SU-DHL-6 (cell line): ENCODE measurements around the gene ARRDC3.

Experiments used
- EZH2phosphoT487 ChIP-seq: fragments of 200-600 bp; sonication (generic), shearing (Covaris generic); conservative IDR thresholded peaks from 2 replicates; pipeline ENCODE4 v1.6.1; 2018; ENCODE audit warnings: mild to moderate bottlenecking, antibody characterized with exemption, low read length, moderate library complexity, mixed read lengths
- TF ChIP-seq, protein P1 (sequence below): fragments of 200-600 bp; sonication (generic); IDR thresholded peaks from one replicate; pipeline ENCODE4 v1.5.1; 2017; ENCODE audit warnings: antibody characterized with exemption, mild to moderate bottlenecking, low read length, moderate library complexity; ENCODE audit not compliant: insufficient read depth, poor library complexity, severe bottlenecking

DNA sequence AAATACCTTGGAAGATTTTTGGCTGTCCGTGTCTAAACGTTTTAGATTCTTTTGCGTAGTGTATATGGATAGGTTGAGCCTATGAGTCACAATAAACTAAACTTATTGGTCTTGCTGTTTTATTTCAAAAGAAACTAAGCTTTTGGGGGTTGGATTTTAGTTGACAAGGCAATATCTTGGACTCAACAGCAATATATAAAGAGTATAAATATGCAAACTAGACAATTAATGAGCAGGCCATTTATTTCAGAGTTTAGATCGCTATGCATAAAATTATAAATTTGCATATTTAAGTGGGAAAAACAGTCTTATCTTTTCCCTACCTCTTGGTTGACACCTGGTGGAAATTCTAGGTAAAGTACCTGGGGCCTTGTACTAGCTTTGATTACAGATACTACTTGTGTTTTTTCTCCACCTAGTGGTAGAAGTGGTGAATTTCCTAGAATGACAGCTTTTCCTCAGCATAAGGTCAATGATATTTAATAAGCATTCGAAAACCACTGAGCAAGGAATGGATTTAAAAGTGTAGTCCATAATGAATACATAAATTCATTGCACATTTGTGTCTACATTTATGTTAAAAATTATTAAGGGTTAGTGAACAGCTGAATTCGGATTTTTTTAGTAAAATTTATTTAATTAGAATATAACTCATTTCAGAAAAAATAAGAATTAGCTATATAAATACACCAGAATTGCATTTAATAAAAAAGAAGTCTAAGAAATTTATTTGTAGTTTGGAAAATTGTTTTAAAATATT lies 1.7 kb upstream of the ARRDC3 start:
- no peak for TF ChIP-seq EZH2phosphoT487
- TF ChIP-seq, protein P1, sequence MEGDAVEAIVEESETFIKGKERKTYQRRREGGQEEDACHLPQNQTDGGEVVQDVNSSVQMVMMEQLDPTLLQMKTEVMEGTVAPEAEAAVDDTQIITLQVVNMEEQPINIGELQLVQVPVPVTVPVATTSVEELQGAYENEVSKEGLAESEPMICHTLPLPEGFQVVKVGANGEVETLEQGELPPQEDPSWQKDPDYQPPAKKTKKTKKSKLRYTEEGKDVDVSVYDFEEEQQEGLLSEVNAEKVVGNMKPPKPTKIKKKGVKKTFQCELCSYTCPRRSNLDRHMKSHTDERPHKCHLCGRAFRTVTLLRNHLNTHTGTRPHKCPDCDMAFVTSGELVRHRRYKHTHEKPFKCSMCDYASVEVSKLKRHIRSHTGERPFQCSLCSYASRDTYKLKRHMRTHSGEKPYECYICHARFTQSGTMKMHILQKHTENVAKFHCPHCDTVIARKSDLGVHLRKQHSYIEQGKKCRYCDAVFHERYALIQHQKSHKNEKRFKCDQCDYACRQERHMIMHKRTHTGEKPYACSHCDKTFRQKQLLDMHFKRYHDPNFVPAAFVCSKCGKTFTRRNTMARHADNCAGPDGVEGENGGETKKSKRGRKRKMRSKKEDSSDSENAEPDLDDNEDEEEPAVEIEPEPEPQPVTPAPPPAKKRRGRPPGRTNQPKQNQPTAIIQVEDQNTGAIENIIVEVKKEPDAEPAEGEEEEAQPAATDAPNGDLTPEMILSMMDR, result peak; percentile 93
